ENCODE results near the gene TMEM258. TPM values are rescaled to one million over a fixed set of nuclear protein-coding genes. Genes with fewer than 3 reads are reported as not detected.

The TMEM258 gene
- total RNA-seq, 1 donor from 2014 or later = 94.0 TPM

- DNase-seq (no peak), ATAC-seq (no peak)
- Histone ChIP-seq H3K36me3 (no peaks in the 10 kb centered on the region), H3K4me1 (no peaks in the 10 kb centered on the region), H3K4me3 (no peak overlapping the region), H3K27me3 (peaks cover 10% of the 10 kb centered on the region), H3K27ac (no peak overlapping the region), H3K9me3 (no peaks in the 10 kb centered on the region)
- intact Hi-C loops (cut with DNase I) = no loop called here
- TF ChIP-seq CTCF (IDR thresholded peaks at IDR 0.05) = no peak
Observed at GRCh38 chr11:61762223-61762615, 30.2 kb downstream of the TMEM258 start.

GRCh38 chr11:61761440-61762222 is 30.8 kb downstream of the TMEM258 start:
- DNase-seq (no peak), ATAC-seq (no peak)
- Histone ChIP-seq H3K9me3 (no peaks in the 10 kb centered on the region), H3K27me3 (peaks cover 10% of the 10 kb centered on the region), H3K27ac (no peak overlapping the region), H3K4me1 (no peaks in the 10 kb centered on the region), H3K36me3 (no peaks in the 10 kb centered on the region), H3K4me3 (no peak overlapping the region)
- intact Hi-C loops (cut with DNase I) = no loop called here
- TF ChIP-seq CTCF (IDR thresholded peaks at IDR 0.05) = no peak

GRCh38 chr11:61760946-61761345 is 31.5 kb downstream of the TMEM258 start:
- Histone ChIP-seq H3K36me3 (no peaks in the 10 kb centered on the region), H3K4me3 (no peak overlapping the region), H3K27ac (no peak overlapping the region), H3K9me3 (no peaks in the 10 kb centered on the region), H3K4me1 (no peaks in the 10 kb centered on the region), H3K27me3 (peaks cover 10% of the 10 kb centered on the region)
- no peak for TF ChIP-seq CTCF (IDR thresholded peaks at IDR 0.05)
- no peak for DNase-seq
- intact Hi-C loops (cut with DNase I) = no loop called here
- no peak for ATAC-seq

GRCh38 chr11:61757213-61757862 is 35.1 kb downstream of the TMEM258 start:
- Histone ChIP-seq H3K4me3 (no peak overlapping the region), H3K27ac (no peak overlapping the region)
- intact Hi-C loops (cut with DNase I) = no loop called here

GRCh38 chr11:61756452-61757212 is 35.8 kb downstream of the TMEM258 start:
- intact Hi-C loops (cut with DNase I) = no loop called here
- no peak for DNase-seq
- Histone ChIP-seq H3K27me3 (peaks cover 5% of the 10 kb centered on the region), H3K4me1 (peaks cover 4% of the 10 kb centered on the region), H3K9me3 (no peaks in the 10 kb centered on the region), H3K4me3 (no peak overlapping the region), H3K36me3 (no peaks in the 10 kb centered on the region), H3K27ac (no peak overlapping the region)
- ATAC-seq = peak; percentile 6
- no peak for TF ChIP-seq CTCF (IDR thresholded peaks at IDR 0.05)

More at GRCh38 chr11:61757213-61757862, 35.1 kb downstream of the TMEM258 start:
- TF ChIP-seq CTCF (IDR thresholded peaks at IDR 0.05) = no peak
- ATAC-seq (no peak), DNase-seq (no peak)
- Histone ChIP-seq H3K4me1 (peaks cover 4% of the 10 kb centered on the region), H3K9me3 (no peaks in the 10 kb centered on the region), H3K36me3 (no peaks in the 10 kb centered on the region), H3K27me3 (peaks cover 9% of the 10 kb centered on the region)

Measured in upper lobe of right lung (tissue), 1 donor.